Sigmoid colon (tissue), 4 donors: ENCODE measurements around the gene BRD4.

Experiments used
- CTCF ChIP-seq, 4 experiments: fragments of 450-650 bp in 3 of 4; fragments of 200-600 bp in 1 of 4; IDR thresholded peaks; one replicate each; pipeline ENCODE4 v1.5.1; 2016 to 2019; ENCODE audit warnings: antibody characterized with exemption in 4 of 4, mild to moderate bottlenecking in 3 of 4, moderate library complexity in 2 of 4
- EP300 ChIP-seq, 4 donors: sonication (generic); formaldehyde crosslinking; IDR thresholded peaks; one replicate each; pipeline ENCODE4 v1.6.1; 2017; ENCODE audit warnings: antibody characterized with exemption in 4 of 4
- POLR2A ChIP-seq, 2 donors: fragments of 450-650 bp; IDR thresholded peaks; one replicate each; pipeline ENCODE4 v1.6.1; 2016; ENCODE audit warnings: antibody characterized with exemption in 2 of 2, mild to moderate bottlenecking in 2 of 2, moderate library complexity in 2 of 2
- POLR2AphosphoS5 ChIP-seq, 4 donors: sonication (generic); formaldehyde crosslinking; IDR thresholded peaks; one replicate each; pipeline ENCODE4 v1.6.1; 2017; ENCODE audit warnings: antibody characterized with exemption in 4 of 4

- TF ChIP-seq CTCF (IDR thresholded peaks at IDR 0.05) (no peak), EP300 (IDR thresholded peaks at IDR 0.05) (no peak), POLR2A (IDR thresholded peaks at IDR 0.05) (no peak), POLR2AphosphoS5 (IDR thresholded peaks at IDR 0.05) (no peak)
These were observed 47.4 kb downstream of the BRD4 start for GRCh38 chr19:15284896-15285295.
